Hematopoietic multipotent progenitor cell treated with erythropoietin and hydrocortisone succinate and interleukin-3 and kit ligand, for 8 days (in vitro differentiated cells): ENCODE results near the gene RNF207.

Experiments
- DNase-seq: peaks from one replicate; pipeline ENCODE4 v3.0.0-alpha.2; 2015

The RNF207 gene

DNA sequence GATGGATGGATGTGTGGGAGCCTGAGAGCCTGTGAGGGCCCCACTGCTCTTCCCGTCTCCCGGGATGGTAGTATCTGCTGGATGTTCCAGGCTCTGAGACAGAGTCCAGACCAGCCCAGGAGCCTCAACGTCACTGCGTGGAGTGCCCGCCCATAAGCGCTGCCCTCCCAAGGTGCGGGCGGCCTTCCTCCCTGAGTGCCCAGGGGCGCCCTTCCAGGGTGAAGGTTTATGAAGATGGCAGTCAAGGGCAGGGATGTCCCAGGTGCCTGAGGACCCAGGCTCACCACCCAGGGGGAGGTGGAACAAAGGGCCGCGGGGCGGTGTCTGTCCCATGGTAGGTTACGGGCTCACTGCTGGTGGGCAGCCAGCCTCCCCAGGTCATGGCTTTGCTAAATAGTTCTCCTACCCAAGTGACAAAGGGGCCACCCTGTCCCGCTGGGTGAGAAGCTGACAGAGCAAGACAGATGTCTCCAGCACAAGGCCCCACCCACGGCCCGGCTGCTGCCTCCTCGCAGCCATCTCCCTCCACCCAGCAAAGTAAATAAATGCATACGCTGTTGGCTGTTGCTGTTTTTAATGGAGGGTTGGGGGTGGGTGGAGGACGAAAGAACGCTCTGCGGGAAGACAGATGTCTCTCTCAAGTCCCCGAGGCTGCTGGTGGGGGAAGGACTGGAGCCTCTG, 63.9 kb downstream of the RNF207 start:
- DNase-seq, result no peak

DNA sequence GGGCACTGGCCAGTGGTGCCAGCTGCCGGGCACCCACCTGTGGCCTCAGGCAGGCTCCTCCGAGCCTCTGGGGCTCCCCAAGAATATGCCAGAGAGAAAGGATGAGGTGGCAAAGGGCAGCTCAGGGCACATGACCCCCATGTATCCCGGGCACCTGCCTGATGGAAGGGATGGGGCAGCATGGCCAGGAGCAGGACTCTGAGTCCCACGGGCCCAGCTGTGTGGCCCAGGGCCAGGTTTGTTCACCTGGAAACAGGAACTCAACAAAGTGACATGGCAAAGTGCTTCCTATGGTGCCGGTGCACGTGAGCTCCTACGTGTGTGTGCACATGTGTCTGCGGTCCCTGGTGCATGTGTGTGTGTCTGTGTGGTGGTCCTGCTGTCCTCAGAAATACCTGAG, 64.5 kb downstream of the RNF207 start:
- no peak for DNase-seq
